H1 (cell line): Measurements from ENCODE around the gene GJA5. TPM values are rescaled to one million over a fixed set of nuclear protein-coding genes. Genes with fewer than 3 reads are reported as not detected.

ENCODE experiments used
- CTCF ChIA-PET: fragments of 300-600 bp; sonication (Branson Sonifier 250); formaldehyde crosslinking; loops from one replicate; lab custom pipeline; 2021; ENCODE audit not compliant: partially characterized antibody; lab: Charles Lee
- POLR2A ChIA-PET: fragments of 300-600 bp; sonication (Branson Sonifier 250); formaldehyde crosslinking; loops from one replicate; lab custom pipeline; 2021; ENCODE audit warnings: inconsistent platforms; ENCODE audit not compliant: partially characterized antibody; lab: Charles Lee
- DNase-seq, 2 experiments: peaks; one replicate each; pipeline versions ENCODE4 v3.0.0 to v3.0.0-alpha.2; 2010 to 2022; ENCODE audit warnings: low spot score in 2 of 2, low read depth in 1 of 2, mixed read lengths in 1 of 2
- FAIRE-seq: peaks from 2 replicates; lab custom pipeline; 2011; peaks lifted over from hg19 to GRCh38; lab: Jason Lieb, UNC
- H2AFZ ChIP-seq: 2 replicates; pipeline ENCODE4 v1.8.1; 2012; ENCODE audit warnings: low read length, inconsistent platforms
- H2AK5ac ChIP-seq: 2 replicates; pipeline ENCODE4 v1.6.1; 2013; ENCODE audit warnings: low read depth, low read length
- H2BK120ac ChIP-seq: replicated peaks from 2 replicates; pipeline ENCODE3; 2013; ENCODE audit warnings: low read depth, low read length, inconsistent platforms
- H2BK12ac ChIP-seq: 2 replicates; pipeline ENCODE4 v1.6.1; 2013; ENCODE audit warnings: low read depth, low read length
- H2BK15ac ChIP-seq: 2 replicates; pipeline ENCODE4 v1.6.1; 2013; ENCODE audit warnings: low read length
- H2BK20ac ChIP-seq: 2 replicates; pipeline ENCODE4 v1.6.1; 2013; ENCODE audit warnings: low read length
- H2BK5ac ChIP-seq: 2 replicates; pipeline ENCODE4 v1.6.1; 2013; ENCODE audit warnings: low read depth, low read length
- H3K14ac ChIP-seq: 2 replicates; pipeline ENCODE4 v1.6.1; 2013; ENCODE audit warnings: inconsistent platforms; ENCODE audit not compliant: insufficient read length
- H3K18ac ChIP-seq: 2 replicates; pipeline ENCODE4 v1.6.1; 2013; ENCODE audit warnings: low read length; ENCODE audit errors: extremely low read depth
- H3K23ac ChIP-seq: 2 replicates; pipeline ENCODE4 v1.6.1; 2013; ENCODE audit warnings: inconsistent platforms; ENCODE audit not compliant: insufficient read length
- H3K23me2 ChIP-seq: 2 replicates; pipeline ENCODE4 v1.6.1; 2013; ENCODE audit warnings: low read depth, low read length
- H3K27ac ChIP-seq: 2 replicates; pipeline ENCODE4 v1.6.1; 2011; ENCODE audit warnings: low read depth, low read length, inconsistent platforms
- H3K27me3 ChIP-seq, 4 experiments: replicated peaks in 1 of 4; 1 replicate in 1 of 4; 2 replicates in 3 of 4; pipeline versions ENCODE4 v1.6.1 to v1.8.1; 2011 to 2013; ENCODE audit warnings: low read length in 3 of 4, mild to moderate bottlenecking in 3 of 4, inconsistent platforms in 2 of 4, mixed read lengths in 2 of 4, moderate library complexity in 1 of 4; ENCODE audit not compliant: control insufficient read depth in 3 of 4, insufficient read depth in 3 of 4; ENCODE audit errors: extremely low read depth in 1 of 4
- H3K36me3 ChIP-seq, 4 experiments: 2 replicates each; pipeline versions ENCODE4 v1.6.1 to v1.8.1; 2011 to 2013; ENCODE audit warnings: mild to moderate bottlenecking in 4 of 4, low read length in 3 of 4, moderate library complexity in 2 of 4, control low read depth in 1 of 4, inconsistent platforms in 1 of 4; ENCODE audit not compliant: insufficient read depth in 4 of 4, control insufficient read depth in 2 of 4
- H3K4ac ChIP-seq: replicated peaks from 2 replicates; pipeline ENCODE3; 2013; ENCODE audit warnings: low read length, low read depth, mixed read lengths, inconsistent platforms; ENCODE audit not compliant: insufficient read length
- H3K4me1 ChIP-seq, 4 experiments: replicated peaks in 1 of 4; 1 replicate in 1 of 4; 2 replicates in 3 of 4; pipeline versions ENCODE4 v1.6.1 to v1.8.1; 2011 to 2013; ENCODE audit warnings: low read length in 3 of 4, inconsistent platforms in 2 of 4, mixed read lengths in 1 of 4; ENCODE audit not compliant: insufficient read depth in 4 of 4, control insufficient read depth in 3 of 4
- H3K4me2 ChIP-seq, 2 experiments: 2 replicates each; pipeline versions ENCODE4 v1.6.1 to v1.8.1; 2011 to 2013; ENCODE audit warnings: low read depth in 2 of 2, low read length in 2 of 2, control low read depth in 1 of 2, inconsistent platforms in 1 of 2, mild to moderate bottlenecking in 1 of 2; ENCODE audit not compliant: insufficient read depth in 1 of 2
- H3K4me3 ChIP-seq, 4 experiments: fragments of 200-600, 300-600 bp in 1 of 4; sonication (generic), shearing (Covaris generic), sonication (Bioruptor Twin) in 1 of 4; 2 replicates each; pipeline versions ENCODE4 v1.5.1 to v1.8.1; 2011 to 2016; ENCODE audit warnings: low read length in 4 of 4, low read depth in 3 of 4, control low read depth in 2 of 4, inconsistent platforms in 2 of 4, mild to moderate bottlenecking in 2 of 4, mixed read lengths in 1 of 4, moderate library complexity in 1 of 4; ENCODE audit not compliant: insufficient read depth in 2 of 4; ENCODE audit errors: extremely low read depth in 1 of 4
- H3K56ac ChIP-seq: replicated peaks from 2 replicates; pipeline ENCODE3; 2013; ENCODE audit warnings: low read depth, mild to moderate bottlenecking, mixed read lengths, low read length, inconsistent platforms; ENCODE audit not compliant: insufficient read length
- H3K79me1 ChIP-seq: 2 replicates; pipeline ENCODE4 v1.6.1; 2013; ENCODE audit warnings: low read depth, low read length, control low read depth
- H3K79me2 ChIP-seq, 2 experiments: 2 replicates each; pipeline versions ENCODE4 v1.6.1 to v1.8.1; 2012 to 2013; ENCODE audit warnings: low read length in 2 of 2, mild to moderate bottlenecking in 2 of 2, inconsistent platforms in 1 of 2; ENCODE audit not compliant: insufficient read depth in 2 of 2, control insufficient read depth in 1 of 2
- H3K9ac ChIP-seq, 4 experiments: replicated peaks in 1 of 4; 1 replicate in 1 of 4; 2 replicates in 3 of 4; pipeline versions ENCODE4 v1.6.1 to v1.8.1; 2011 to 2013; ENCODE audit warnings: low read depth in 3 of 4, low read length in 3 of 4, control low read depth in 2 of 4, mild to moderate bottlenecking in 2 of 4, moderate library complexity in 2 of 4, inconsistent platforms in 1 of 4; ENCODE audit errors: extremely low read depth in 1 of 4
- H3K9me3 ChIP-seq, 2 experiments: 2 replicates each; pipeline versions ENCODE4 v1.6.1 to v1.8.1; 2012 to 2013; ENCODE audit warnings: mild to moderate bottlenecking in 2 of 2, moderate library complexity in 2 of 2, control low read depth in 1 of 2, inconsistent platforms in 1 of 2, low read depth in 1 of 2, low read length in 1 of 2, mixed read lengths in 1 of 2; ENCODE audit not compliant: insufficient read depth in 2 of 2
- H4K20me1 ChIP-seq, 2 experiments: replicated peaks in 1 of 2; 2 replicates each; pipeline versions ENCODE3 to v1.8.1; 2011 to 2013; ENCODE audit warnings: inconsistent platforms in 2 of 2, low read length in 2 of 2, mild to moderate bottlenecking in 1 of 2; ENCODE audit not compliant: insufficient read depth in 2 of 2, control insufficient read depth in 1 of 2
- H4K5ac ChIP-seq: 2 replicates; pipeline ENCODE4 v1.6.1; 2013; ENCODE audit warnings: low read length, low read depth, mixed read lengths, inconsistent platforms; ENCODE audit not compliant: insufficient read length
- H4K8ac ChIP-seq: 2 replicates; pipeline ENCODE4 v1.8.0; 2013; ENCODE audit warnings: mild to moderate bottlenecking, moderate library complexity, low read length, inconsistent platforms; ENCODE audit not compliant: insufficient read depth; ENCODE audit errors: extremely low read depth
- H4K91ac ChIP-seq: replicated peaks from 2 replicates; pipeline ENCODE3; 2013; ENCODE audit warnings: low read length, mixed read lengths, inconsistent platforms; ENCODE audit not compliant: insufficient read length
- CBX8 ChIP-seq: fragments of 300-800, 300-1000 bp; sonication (generic); IDR thresholded peaks from 2 replicates; pipeline ENCODE4 v1.7.1; 2016; ENCODE audit warnings: low read depth, low read length, borderline replicate concordance
- HDAC2 ChIP-seq, 2 experiments: fragments of 300-600 bp in 1 of 2; sonication (generic) in 1 of 2; IDR thresholded peaks; 2 replicates each; pipeline ENCODE4 v1.6.1; 2011 to 2012; ENCODE audit warnings: low read depth in 2 of 2, low read length in 2 of 2, mild to moderate bottlenecking in 2 of 2, moderate library complexity in 2 of 2, borderline replicate concordance in 1 of 2, inconsistent platforms in 1 of 2
- KDM1A ChIP-seq: fragments of 200-600, 300-600 bp; sonication (generic); IDR thresholded peaks from 2 replicates; pipeline ENCODE4 v1.7.1; 2016; ENCODE audit warnings: mild to moderate bottlenecking, low read length, borderline replicate concordance
- RBBP5 ChIP-seq: IDR thresholded peaks from 2 replicates; pipeline ENCODE4 v1.7.1; 2012; ENCODE audit warnings: low read depth, mild to moderate bottlenecking, inconsistent platforms, low read length, moderate library complexity, borderline replicate concordance
- RFX5 ChIP-seq: IDR thresholded peaks from 2 replicates; pipeline ENCODE4 v1.6.1; 2011; ENCODE audit warnings: low read depth, low read length, improper control_type of control experiment, borderline replicate concordance
- RNF2 ChIP-seq: fragments of 200-900, 300-1000 bp; sonication (generic); IDR thresholded peaks from 2 replicates; pipeline ENCODE4 v1.7.1; 2016; ENCODE audit warnings: borderline replicate concordance, low read depth, mild to moderate bottlenecking, antibody characterized with exemption, low read length; ENCODE audit not compliant: poor library complexity, severe bottlenecking; ENCODE audit errors: missing control alignments
- SIN3A ChIP-seq, 2 experiments: IDR thresholded peaks in 1 of 2; conservative IDR thresholded peaks in 1 of 2; 2 replicates each; pipeline ENCODE4 v1.6.1; 2011 to 2012; ENCODE audit warnings: low read length in 2 of 2, improper control_type of control experiment in 1 of 2, low read depth in 1 of 2, mild to moderate bottlenecking in 1 of 2
- WGBS, 2 experiments: shearing (Covaris generic) in 1 of 2; methylation state at CpG; one replicate each; pipeline versions ENCODE4 v1.1.6 to v1.1.7; 2013 to 2015; ENCODE audit warnings: low lambda C conversion rate in 2 of 2, mixed read lengths in 2 of 2, inconsistent platforms in 1 of 2, low coverage in 1 of 2, missing lambda C conversion rate in 1 of 2; ENCODE audit not compliant: insufficient replicate concordance in 2 of 2, insufficient coverage in 1 of 2, insufficient read length in 1 of 2; ENCODE audit errors: extremely low coverage in 1 of 2, missing lambda C conversion rate in 1 of 2; 5-methylcytosine and 5-hydroxymethylcytosine counted together
- polyA plus RNA-seq, 7 experiments: library from polyadenylated mRNA; depleted of rRNA in 3 of 7; stranded (reverse) in 5 of 7; unstranded in 2 of 7; fragments of >200 nt in 5 of 7; fragments of 200-250 nt in 2 of 7; gene quantifications; 1 replicate in 5 of 7; 2 replicates in 1 of 7; 4 replicates in 1 of 7; pipeline versions ENCODE4 v1.2.1 to v1.2.3, GENCODE V29; 2011 to 2013; ENCODE audit warnings: missing spikeins in 2 of 7, mixed read lengths in 2 of 7
- total RNA-seq: library from RNA; stranded (reverse); fragmentation: NEBNext Ultra II Directional; extraction: Animal tissue kit (Norgen Biotek cat#: 25700); gene quantifications from 2 replicates; pipeline ENCODE4 v1.2.1, GENCODE V29; 2021
- TF ChIP-seq, protein P1 (sequence below): IDR thresholded peaks from 2 replicates; pipeline ENCODE4 v1.6.1; 2012; ENCODE audit warnings: low read length, inconsistent platforms

GJA5 gene
- total and polyA plus RNA-seq, 2 of the 8 experiments (the other 6 are each of a cell fraction or from before 2014, with no cell fraction given): 1.2 to 2.7 TPM

DNA sequence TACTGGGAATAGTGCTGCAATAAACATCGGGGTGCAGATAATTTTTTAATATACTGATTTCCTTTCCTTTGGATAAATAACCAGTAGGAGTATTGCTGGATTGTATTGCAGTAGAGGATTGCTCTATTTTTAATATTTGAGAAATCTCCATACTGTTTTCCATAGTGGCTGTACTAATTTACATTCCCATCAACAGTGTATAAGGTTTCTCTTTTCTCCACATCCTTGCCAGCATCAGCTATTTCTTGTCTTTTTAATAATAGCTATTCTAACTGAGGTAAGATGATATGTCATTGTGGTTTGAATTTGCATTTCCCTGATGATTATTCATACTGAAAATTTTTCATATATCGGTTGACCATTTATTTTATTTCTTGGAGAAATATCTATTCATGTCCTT is 31.1 kb downstream of the GJA5 start:
- no peak overlapping the region for H3K14ac ChIP-seq
- peaks cover 4 to 9% (median 5%) of the 10 kb centered on the region in 4 experiments; a peak in 6 of 7 replicates for H3K4me1 ChIP-seq
- no peaks in the 10 kb centered on the region for H3K79me2 ChIP-seq
- H2BK20ac ChIP-seq: no peak overlapping the region
- H3K27ac ChIP-seq: no peak overlapping the region
- H2BK120ac ChIP-seq: no peak overlapping the region
- no peak for TF ChIP-seq RNF2
- TF ChIP-seq KDM1A: no peak
- no peak for TF ChIP-seq CBX8
- TF ChIP-seq RFX5: no peak
- TF ChIP-seq, protein P1, sequence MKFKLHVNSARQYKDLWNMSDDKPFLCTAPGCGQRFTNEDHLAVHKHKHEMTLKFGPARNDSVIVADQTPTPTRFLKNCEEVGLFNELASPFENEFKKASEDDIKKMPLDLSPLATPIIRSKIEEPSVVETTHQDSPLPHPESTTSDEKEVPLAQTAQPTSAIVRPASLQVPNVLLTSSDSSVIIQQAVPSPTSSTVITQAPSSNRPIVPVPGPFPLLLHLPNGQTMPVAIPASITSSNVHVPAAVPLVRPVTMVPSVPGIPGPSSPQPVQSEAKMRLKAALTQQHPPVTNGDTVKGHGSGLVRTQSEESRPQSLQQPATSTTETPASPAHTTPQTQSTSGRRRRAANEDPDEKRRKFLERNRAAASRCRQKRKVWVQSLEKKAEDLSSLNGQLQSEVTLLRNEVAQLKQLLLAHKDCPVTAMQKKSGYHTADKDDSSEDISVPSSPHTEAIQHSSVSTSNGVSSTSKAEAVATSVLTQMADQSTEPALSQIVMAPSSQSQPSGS: no peak
- TF ChIP-seq SIN3A (conservative IDR thresholded peaks at IDR 0.05 in 1 of 2, IDR thresholded peaks at IDR 0.05 in 1 of 2; ENCODE audit: low read depth in 1 of 2, low read length in 2 of 2): no peak
- TF ChIP-seq RBBP5: no peak
- TF ChIP-seq HDAC2 (IDR thresholded peaks at IDR 0.05; ENCODE audit: borderline replicate concordance in 1 of 2, low read depth in 2 of 2, low read length in 2 of 2): no peak
- no peak overlapping the region for H3K4me3 ChIP-seq
- H3K9me3 ChIP-seq: no peaks in the 10 kb centered on the region
- H2BK15ac ChIP-seq: no peak overlapping the region
- FAIRE-seq: no peak
- H3K4me2 ChIP-seq: no peak overlapping the region
- H4K8ac ChIP-seq: no peak overlapping the region
- no peak overlapping the region for H2BK12ac ChIP-seq
- no peak overlapping the region for H4K5ac ChIP-seq
- no peaks in the 10 kb centered on the region for H3K79me1 ChIP-seq
- H3K9ac ChIP-seq: no peak overlapping the region
- H3K4ac ChIP-seq: no peak overlapping the region
- H3K18ac ChIP-seq: no peak overlapping the region
- H3K56ac ChIP-seq: no peak overlapping the region
- no peak overlapping the region for H3K23ac ChIP-seq
- H3K27me3 ChIP-seq: no peaks in the 10 kb centered on the region
- H2AFZ ChIP-seq: no peak overlapping the region
- H4K20me1 ChIP-seq: no peaks in the 10 kb centered on the region
- ChIA-PET POLR2A (no interaction called here), CTCF (interaction anchor here (1.6 kb wide), 1 partner anchor 163 kb away, joined by 8 read pairs; no protein-coding TSS in a partner anchor)
- 95% methylated on average over 2 of the region's 2 CpGs; no CpG with 5 or more reads in 1 of the 2 experiments for WGBS, 2 experiments
- no peaks in the 10 kb centered on the region for H3K23me2 ChIP-seq
- H2AK5ac ChIP-seq: no peak overlapping the region
- no peak for DNase-seq
- H2BK5ac ChIP-seq: no peak overlapping the region
- H3K36me3 ChIP-seq: no peaks in the 10 kb centered on the region
- no peak overlapping the region for H4K91ac ChIP-seq
